Chondrocyte (in vitro differentiated cells): ENCODE measurements around the gene PGR. TPM values are rescaled to one million over a fixed set of nuclear protein-coding genes. Genes with fewer than 3 reads are reported as not detected.

Experiments used
- DNase-seq: peaks from one replicate; pipeline ENCODE4 v3.0.0; 2021; ENCODE audit warnings: mixed read lengths, low spot score
- H3K27ac Mint-ChIP-seq: one replicate; pipeline ENCODE4 v1.8.0; 2021; ENCODE audit warnings: mild to moderate bottlenecking, moderate library complexity, mixed read lengths; ENCODE audit not compliant: unreplicated experiment
- H3K27me3 Mint-ChIP-seq: 2 replicates; pipeline ENCODE4 v1.8.0; 2021; ENCODE audit warnings: low read depth, mixed read lengths
- H3K36me3 Mint-ChIP-seq: 2 replicates; pipeline ENCODE4 v1.8.0; 2021; ENCODE audit warnings: low read depth, mixed read lengths
- H3K4me1 Mint-ChIP-seq: 2 replicates; pipeline ENCODE4 v1.8.0; 2021; ENCODE audit warnings: low read depth, mild to moderate bottlenecking, mixed read lengths
- H3K4me3 Mint-ChIP-seq: one replicate; pipeline ENCODE4 v1.8.0; 2021; ENCODE audit warnings: mild to moderate bottlenecking, moderate library complexity, mixed read lengths; ENCODE audit not compliant: unreplicated experiment
- H3K9me3 Mint-ChIP-seq: 2 replicates; pipeline ENCODE4 v1.8.0; 2021; ENCODE audit warnings: low read depth, mixed read lengths
- long read RNA-seq: library from polyadenylated mRNA; stranded (forward); transcript quantifications from one replicate; pipeline ENCODE4 v2.0.0, GENCODE V29; 2021
- total RNA-seq: library from RNA; stranded (reverse); gene quantifications from 3 replicates; pipeline ENCODE4 v1.2.1, GENCODE V29; 2021
- TF ChIP-seq, protein P1 (sequence below): fragments of 200-600 bp; sonication (generic); IDR thresholded peaks from 2 replicates; pipeline ENCODE4 v1.5.0; 2021; ENCODE audit warnings: antibody characterized with exemption, mild to moderate bottlenecking, moderate library complexity

Gene PGR
- not detected in 3 replicates for total RNA-seq
- long read RNA-seq, result 0 reads

DNA sequence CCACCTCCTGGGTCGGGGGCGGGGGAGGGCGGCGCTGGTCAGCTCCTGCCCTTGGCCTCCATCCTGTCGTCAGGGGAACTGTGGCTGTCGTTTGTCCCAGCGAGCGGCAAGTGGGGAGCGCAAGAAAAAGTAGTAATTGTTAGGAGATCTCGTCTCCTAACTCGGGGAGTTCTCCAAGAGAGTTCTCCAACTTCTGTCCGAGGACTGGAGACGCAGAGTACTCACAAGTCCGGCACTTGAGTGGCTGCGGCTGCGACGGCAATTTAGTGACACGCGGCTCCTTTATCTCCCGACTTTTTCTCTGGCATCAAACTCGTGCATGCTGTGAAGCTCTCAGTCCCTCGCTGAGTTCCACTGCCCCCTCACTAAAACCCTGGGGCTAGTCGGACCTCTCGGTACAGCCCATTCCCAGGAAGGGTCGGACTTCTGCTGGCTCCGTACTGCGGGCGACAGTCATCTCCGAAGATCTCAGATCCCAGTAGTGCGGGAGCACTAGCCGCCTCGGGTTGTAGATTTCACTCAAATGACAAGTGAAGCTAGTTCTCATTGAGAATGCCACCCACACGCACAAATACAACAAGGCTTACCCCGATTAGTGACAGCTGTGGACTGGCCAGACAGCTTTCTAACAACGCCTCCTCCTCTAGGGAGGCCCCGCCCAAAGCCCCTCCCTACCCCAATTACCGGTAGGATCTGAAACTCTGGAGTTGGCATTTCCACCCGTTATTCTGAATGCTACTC is at the start of gene PGR:
Gene PGR, minus strand, starts transcription at position 611 of the 741 bp plus-strand sequence. CDS start 743 bp downstream, outside the sequence.
- no peak within 1 kb of the TSS for H3K4me3 Mint-ChIP-seq
- H3K36me3 Mint-ChIP-seq, result peaks cover 3% of the 10 kb centered on the region
- peaks cover 16% of the 10 kb centered on the region for H3K4me1 Mint-ChIP-seq
- no peak for DNase-seq
- peaks cover 70% of the 10 kb centered on the region for H3K27me3 Mint-ChIP-seq
- TF ChIP-seq, protein P1, sequence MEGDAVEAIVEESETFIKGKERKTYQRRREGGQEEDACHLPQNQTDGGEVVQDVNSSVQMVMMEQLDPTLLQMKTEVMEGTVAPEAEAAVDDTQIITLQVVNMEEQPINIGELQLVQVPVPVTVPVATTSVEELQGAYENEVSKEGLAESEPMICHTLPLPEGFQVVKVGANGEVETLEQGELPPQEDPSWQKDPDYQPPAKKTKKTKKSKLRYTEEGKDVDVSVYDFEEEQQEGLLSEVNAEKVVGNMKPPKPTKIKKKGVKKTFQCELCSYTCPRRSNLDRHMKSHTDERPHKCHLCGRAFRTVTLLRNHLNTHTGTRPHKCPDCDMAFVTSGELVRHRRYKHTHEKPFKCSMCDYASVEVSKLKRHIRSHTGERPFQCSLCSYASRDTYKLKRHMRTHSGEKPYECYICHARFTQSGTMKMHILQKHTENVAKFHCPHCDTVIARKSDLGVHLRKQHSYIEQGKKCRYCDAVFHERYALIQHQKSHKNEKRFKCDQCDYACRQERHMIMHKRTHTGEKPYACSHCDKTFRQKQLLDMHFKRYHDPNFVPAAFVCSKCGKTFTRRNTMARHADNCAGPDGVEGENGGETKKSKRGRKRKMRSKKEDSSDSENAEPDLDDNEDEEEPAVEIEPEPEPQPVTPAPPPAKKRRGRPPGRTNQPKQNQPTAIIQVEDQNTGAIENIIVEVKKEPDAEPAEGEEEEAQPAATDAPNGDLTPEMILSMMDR, result no peak
- H3K27ac Mint-ChIP-seq, result no peak within 1 kb of the TSS
- no peaks in the 10 kb centered on the region for H3K9me3 Mint-ChIP-seq

DNA sequence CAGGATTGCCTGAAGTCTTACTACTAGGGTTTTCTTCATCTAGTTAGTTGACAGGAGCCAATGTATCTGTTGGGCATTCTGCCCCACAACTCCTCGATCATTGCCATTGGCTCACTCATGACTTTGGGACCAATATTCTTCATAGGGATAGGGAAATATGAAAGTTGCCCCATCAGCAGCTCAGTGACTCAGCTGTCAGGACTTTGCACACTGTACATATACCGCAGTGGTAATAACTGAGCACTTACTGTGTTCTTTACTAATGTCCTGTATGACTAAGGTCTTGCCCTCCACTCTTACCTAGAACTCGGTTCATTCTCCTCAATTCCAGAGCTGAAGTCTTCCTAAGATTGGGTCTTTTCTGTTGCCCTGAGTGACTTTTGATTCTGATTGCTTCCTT is 46.8 kb upstream of the PGR start:
- H3K4me3 Mint-ChIP-seq, result no peak overlapping the region
- no peaks in the 10 kb centered on the region for H3K4me1 Mint-ChIP-seq
- H3K27ac Mint-ChIP-seq, result no peak overlapping the region
- H3K9me3 Mint-ChIP-seq, result no peaks in the 10 kb centered on the region
- no peak for DNase-seq
- no peaks in the 10 kb centered on the region for H3K36me3 Mint-ChIP-seq
- TF ChIP-seq, protein P1, result no peak
- H3K27me3 Mint-ChIP-seq, result peaks cover 7% of the 10 kb centered on the region

DNA sequence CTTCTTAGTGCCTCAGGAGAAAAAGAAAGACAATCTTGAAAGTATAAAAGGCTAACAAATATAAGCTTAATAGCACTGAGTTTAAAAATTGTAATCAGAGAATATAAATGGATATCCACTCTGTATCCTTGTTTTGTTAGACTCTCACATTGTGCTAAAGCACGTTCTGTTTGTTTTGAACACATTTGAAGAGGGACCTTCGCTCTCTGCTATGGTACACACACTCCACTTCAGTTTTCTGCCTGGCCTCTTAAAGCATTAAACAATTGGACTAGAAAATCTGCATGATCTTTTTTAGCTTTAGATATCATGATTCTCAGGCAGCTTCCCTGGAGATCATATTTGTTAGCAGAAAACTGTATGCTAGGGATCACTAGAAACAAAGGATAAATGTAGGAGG is 40.3 kb upstream of the PGR start:
- Mint-ChIP-seq H3K9me3 (peaks cover 9% of the 10 kb centered on the region), H3K27me3 (peaks cover 17% of the 10 kb centered on the region), H3K27ac (no peak overlapping the region), H3K36me3 (no peaks in the 10 kb centered on the region), H3K4me1 (no peaks in the 10 kb centered on the region), H3K4me3 (no peak overlapping the region)
- DNase-seq, result no peak
- TF ChIP-seq, protein P1, result no peak

DNA sequence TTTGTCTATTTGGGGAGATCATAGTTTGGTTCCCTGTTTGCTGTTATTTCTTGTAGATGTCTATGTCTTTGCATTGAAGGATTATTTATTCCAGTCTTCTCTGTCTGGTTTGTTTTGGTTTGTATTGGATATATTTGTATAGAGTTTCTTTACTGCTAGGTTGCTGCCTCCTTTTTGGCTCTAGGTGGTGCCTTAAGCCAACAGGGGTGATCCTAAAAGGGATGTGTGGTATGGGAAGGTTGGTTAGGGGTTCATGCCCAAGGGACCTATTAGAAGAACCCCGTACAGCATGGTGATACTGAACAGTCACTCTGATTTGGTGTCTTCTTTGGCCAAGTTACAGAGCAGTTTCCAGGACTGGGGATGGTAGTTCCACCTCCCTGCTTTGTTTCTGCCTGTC is 36.4 kb upstream of the PGR start:
- no peaks in the 10 kb centered on the region for H3K4me1 Mint-ChIP-seq
- no peaks in the 10 kb centered on the region for H3K36me3 Mint-ChIP-seq
- peaks cover 25% of the 10 kb centered on the region for H3K27me3 Mint-ChIP-seq
- H3K9me3 Mint-ChIP-seq, result peaks cover 13% of the 10 kb centered on the region
- TF ChIP-seq, protein P1, result no peak
- H3K4me3 Mint-ChIP-seq, result no peak overlapping the region
- H3K27ac Mint-ChIP-seq, result no peak overlapping the region
- no peak for DNase-seq

DNA sequence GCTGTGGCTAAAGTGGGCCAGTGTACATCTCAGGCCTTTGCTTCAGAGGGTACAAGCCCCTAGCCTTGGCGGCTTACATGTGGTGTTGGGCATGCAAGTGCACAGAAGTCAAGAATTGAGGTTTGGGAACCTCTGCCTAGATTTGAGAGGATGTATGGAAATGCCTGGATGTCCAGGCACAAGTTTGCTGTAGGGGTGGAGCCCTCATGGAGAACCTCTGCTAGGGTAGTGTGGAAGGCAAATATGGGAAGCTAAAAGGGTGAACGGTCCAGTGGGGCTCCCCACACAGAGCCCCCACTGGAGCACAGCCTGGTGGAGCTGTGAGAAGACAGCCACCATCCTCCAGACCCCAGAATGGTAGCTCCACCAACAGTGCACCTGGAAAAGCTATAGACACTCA is 28.5 kb upstream of the PGR start:
- Mint-ChIP-seq H3K9me3 (peaks cover 16% of the 10 kb centered on the region), H3K36me3 (no peaks in the 10 kb centered on the region), H3K27me3 (peaks cover 11% of the 10 kb centered on the region), H3K4me3 (no peak overlapping the region), H3K4me1 (no peaks in the 10 kb centered on the region), H3K27ac (no peak overlapping the region)
- TF ChIP-seq, protein P1, result no peak
- no peak for DNase-seq
